GM21447 (cell line): ENCODE results near the gene ACOT7.

Experiments
- ATAC-seq: cut with Tn5 transposase; IDR thresholded peaks from one replicate; pipeline ENCODE4 v1.9.1; 2021; ENCODE audit not compliant: unreplicated experiment

ACOT7 gene

GRCh38 chr1:6292102-6292501 lies 101.5 kb downstream of the ACOT7 start:
- ATAC-seq, result no peak

GRCh38 chr1:6288665-6289064 lies 104.9 kb downstream of the ACOT7 start:
- no peak for ATAC-seq

- no peak for ATAC-seq
Measured at GRCh38 chr1:6288026-6288425, 105.5 kb downstream of the ACOT7 start.

DNA sequence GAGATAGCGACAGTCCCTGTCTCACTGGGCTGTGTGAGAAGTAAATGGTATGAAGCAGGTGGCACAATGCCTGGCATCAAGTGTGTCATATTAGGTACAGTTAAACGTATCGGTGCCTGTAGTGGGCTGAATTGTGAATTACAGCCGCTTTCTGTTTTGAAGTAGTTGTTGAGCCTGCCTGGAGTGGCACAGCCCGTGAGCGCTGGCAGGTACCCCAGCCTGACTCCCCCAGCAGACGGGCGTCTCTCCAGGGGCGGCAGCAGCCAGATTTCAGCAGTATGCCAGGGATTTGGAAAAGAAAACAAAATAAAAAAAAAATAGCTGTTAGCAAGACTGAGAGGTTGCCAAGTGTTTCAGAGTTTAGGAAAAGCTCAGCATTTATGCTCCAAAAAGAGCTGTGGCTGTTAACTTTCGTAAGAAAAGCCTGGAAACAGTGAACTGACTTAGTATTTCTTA lies 106.1 kb downstream of the ACOT7 start:
- ATAC-seq, result no peak

DNA sequence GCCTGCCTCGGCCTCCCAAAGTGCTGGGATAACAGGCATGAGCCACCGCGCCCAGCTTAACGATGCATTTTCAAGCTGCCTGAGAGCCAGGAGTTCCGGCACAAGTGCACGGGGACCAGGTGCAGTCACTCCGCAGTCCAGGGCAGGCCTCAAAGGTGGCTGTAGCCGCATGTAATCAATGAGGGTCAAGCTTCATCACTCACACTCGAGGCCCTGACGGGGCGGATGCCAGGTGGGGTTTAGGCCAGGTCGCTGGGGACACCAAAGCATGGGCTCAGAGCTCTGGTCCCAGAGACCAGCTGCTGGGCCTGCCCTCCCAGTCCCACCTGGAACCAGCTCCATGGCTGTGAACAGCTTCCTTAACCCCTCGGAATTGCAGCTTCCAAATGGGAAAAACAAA lies 106.5 kb downstream of the ACOT7 start:
- no peak for ATAC-seq

DNA sequence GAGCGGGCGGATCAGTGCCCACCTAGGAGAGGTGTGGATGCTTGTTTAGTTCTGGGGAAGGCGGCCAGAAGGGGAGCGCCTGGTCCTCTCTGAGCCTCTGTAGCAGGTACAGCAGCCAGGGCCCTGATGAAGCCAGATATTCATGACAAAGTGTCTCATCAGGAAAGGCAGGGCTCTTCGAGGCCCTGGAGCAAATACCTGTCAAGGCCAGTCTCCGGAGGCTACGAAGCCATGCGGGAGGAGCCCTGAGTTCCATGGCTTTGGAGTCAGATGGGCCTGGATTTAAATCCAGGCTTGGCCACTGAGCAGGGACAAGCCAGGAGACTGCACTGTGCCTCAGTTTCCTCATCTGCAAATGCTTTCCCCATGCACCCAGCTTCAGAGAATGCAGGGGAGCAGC lies 107.3 kb downstream of the ACOT7 start:
- ATAC-seq, result no peak

- ATAC-seq, result no peak
Measured at GRCh38 chr1:6285336-6285735, 108.2 kb downstream of the ACOT7 start.

GRCh38 chr1:6282577-6283270 lies 110.8 kb downstream of the ACOT7 start:
- no peak for ATAC-seq

DNA sequence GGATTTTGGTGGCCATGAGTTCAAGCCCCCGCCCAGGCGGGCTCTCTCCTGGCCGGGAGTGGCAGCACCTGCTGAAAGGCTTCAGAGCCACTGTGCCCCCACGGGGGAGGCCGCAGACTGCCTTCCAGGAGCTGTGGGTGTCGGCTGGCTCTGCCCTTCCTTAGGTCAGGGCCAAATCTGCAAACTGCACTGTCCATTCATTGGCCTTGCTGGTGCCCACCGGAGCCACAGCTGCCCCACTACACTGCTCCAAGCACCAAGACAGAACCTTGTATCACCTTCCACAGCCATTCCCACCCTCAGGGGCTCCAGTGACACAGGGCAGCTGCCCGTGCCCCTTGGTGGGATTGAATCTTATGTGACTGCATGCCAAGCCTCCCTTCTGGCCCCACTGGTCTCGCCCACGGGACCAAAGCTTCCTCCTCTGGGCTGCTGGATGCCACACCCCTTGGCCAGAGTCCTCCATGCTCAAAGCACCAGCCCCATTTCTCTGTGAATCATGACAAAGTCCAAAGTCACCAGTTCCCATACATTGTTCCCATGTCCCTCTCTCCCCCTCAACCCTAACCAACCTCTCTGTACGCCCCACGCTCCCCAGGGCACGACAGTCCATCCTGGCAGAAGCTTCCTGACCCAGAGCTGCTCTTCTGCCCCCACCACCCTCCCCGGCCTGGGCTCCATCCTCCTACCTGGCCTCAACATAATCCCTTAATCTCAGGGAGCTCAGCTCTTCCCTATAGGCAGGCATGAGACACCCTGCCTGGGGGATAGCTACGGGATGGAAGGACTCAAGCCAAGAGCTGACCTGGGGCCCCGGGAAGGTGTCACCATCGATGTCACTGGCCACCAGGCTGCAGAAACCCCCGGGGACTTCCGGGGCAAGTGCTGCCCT lies 111.8 kb downstream of the ACOT7 start:
- ATAC-seq, result no peak

DNA sequence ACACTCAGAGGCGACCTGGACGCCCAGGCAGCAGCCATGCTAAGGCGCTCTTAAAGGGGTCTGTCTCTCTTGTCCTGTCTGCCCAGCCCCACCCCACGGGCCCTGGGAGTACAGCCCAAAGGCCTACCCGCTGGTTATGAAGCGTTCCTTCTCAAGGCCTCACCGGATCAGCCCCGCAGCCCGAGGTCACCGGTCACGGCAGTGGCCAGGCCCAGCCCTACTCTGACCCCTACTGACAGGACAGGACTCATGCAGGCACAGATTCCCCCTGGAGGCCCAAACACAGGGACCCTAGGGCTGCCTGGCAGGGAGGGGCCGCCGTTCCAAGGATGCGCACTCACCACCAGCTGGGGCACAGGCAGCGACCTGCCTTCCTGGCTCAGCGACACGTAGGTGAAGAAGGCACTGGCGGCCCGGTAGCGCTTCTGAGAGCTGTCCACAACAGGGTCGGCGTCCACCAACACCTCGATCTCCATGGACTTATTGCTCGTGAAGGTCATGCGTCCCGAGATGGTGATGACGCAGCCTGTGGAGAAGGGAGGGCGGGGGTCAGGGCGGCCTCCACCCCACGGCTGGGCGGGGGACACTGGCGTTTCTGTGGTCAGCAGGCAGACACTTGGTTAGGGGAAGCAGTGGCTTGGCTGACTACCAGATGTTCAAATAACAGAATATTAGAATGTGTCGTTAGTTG lies 112.7 kb downstream of the ACOT7 start:
- no peak for ATAC-seq

GRCh38 chr1:6279613-6280383 lies 113.8 kb downstream of the ACOT7 start:
- no peak for ATAC-seq

DNA sequence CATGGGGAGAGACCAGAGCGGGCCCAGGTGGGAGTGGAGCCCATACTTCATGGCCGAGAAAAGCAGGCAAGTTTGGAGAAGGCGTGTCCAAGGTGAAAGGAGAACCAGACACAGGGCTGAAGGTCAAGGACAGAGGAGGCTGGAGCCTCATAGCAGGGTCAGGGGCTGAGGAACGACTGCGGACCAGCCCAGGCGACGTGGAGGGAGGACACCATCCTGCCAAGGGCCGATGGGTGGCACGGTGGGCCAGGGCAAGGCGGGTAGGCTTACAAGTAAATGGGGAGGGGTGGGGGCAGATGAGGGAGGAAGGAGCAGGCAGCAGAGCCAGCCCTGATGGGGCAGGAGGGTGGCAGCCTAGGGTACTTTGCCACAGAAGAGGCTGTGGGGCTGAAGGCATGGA lies 114.5 kb downstream of the ACOT7 start:
- no peak for ATAC-seq

- ATAC-seq, result no peak
Measured at GRCh38 chr1:6278263-6278662, 115.3 kb downstream of the ACOT7 start.

DNA sequence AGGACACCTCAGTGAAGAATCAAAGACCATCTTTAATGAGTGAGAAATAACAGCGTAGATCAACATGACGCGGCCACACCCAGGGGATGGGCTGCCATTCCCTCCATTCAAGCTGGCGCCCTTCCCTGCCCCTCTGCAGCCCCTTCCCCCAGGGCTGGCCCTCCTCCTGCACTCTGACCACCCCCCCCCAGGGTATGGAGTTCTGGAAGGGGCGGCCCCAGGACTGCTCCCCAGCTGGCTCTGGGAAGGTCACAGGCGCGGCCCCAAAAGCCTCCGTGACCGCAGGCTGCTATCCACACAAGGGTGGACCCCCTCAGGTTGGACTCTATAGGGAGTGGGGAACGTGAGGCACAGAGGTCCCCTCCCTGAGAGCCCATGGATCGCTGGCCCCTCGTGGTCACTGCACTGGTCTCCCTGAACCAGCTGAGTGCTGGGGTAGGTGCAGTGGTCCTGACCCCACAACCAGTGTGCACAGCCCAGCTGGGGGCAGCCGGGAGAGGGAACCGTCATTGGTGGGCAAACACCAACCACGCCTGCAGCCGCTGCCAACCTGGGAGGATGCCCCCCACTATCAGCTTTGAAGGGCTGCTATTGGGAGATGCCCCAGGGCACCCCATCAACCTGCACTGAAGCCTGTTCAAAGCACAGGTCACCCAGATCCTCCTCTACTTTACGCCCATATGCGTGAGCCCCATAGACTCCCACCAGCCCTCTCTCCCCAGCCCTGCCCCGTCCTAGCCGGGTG lies 116.6 kb downstream of the ACOT7 start:
- no peak for ATAC-seq

DNA sequence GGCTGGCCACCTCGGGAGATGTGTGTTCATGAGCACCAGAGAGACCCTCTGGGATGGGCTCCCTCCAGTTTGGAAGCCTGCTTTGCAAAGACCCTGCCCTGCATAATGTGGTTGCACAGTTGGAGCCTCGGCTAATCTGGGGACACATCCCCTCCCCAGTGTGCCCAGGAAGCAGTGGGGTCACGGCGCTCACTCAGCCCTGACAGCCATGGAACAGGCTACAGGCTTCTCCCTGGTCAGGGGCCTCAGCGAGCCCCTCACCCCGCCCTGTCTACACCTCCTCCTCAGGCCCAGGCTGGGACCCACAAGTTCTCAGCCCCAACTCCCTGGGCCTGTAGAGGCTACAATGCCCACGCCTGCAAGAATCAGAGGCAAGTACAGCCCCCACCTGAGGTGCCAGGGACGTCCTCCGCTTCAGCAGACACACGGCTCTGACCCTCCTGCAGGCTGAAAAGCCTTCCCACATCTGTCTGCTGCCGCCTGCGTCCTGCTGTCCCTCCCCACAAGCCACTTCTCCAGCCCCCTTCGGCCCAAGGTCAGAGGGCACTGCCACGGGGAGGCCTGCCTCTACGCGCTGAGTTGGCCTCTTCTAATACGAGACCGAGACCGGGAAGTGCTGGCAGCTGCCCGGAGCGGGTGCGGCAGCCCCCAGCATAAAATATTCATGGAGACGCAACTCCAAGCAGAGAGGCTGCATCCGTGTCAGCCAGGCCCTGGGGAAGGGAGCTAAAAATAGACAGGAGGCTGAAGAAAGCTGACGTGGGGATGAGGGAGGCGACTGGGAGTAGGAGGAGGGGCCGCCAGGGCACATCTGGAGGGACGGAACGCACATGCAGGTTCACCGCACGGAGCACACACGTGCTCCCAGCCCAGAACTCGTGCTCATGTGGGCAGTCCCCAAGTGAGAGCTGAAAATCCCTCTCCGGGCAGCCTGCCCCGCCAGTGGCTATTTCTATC lies 117.5 kb downstream of the ACOT7 start:
- ATAC-seq, result no peak

GRCh38 chr1:6274622-6275139 lies 118.9 kb downstream of the ACOT7 start:
- no peak for ATAC-seq

DNA sequence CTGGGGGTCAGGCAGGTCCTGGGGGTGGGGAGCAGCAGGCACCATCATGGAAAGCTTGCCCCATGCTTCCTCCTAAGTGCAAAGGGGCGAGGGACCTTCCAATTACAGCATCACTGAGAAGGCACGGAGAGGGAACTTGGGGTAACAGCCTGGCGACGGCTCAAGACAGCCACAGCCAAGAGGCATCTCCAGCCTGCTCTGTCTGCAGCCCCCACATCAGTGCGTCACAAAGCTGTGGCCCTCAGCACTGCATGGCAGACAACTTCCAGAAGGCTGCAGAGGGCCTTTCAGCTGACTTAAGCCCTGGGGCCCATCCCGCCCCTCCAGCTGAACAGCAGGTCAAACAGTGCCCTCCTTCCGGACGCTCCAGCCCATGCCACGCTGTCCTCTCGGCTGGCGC lies 119.5 kb downstream of the ACOT7 start:
- ATAC-seq, result no peak

- no peak for ATAC-seq
Measured at GRCh38 chr1:6273380-6273891, 120.1 kb downstream of the ACOT7 start.

- ATAC-seq, result no peak
Measured at GRCh38 chr1:6272868-6273267, 120.7 kb downstream of the ACOT7 start.
